Measurements from ENCODE around the gene F2R.
A peak's percentile ranks its signal among the peaks of the same experiment; 100 is the strongest.

Gene F2R

GRCh38 chr5:76684756-76685519, 31.0 kb upstream of the F2R start:
- peak; percentile 29 for ATAC-seq
- TF ChIP-seq SNAI2 (CRISPR knock-in tag; IDR thresholded peaks at IDR 0.05), result no peak
- TF ChIP-seq TOX (CRISPR knock-in tag; IDR thresholded peaks at IDR 0.05; ENCODE audit: borderline replicate concordance), result no peak
- TF ChIP-seq GLIS3 (CRISPR knock-in tag; IDR thresholded peaks at IDR 0.05), result peak; percentile 5; the same call in 1 of the 2 replicates
- TF ChIP-seq ISL1 (CRISPR knock-in tag; IDR thresholded peaks at IDR 0.05), result peak; percentile 95
- TF ChIP-seq TSHZ2 (CRISPR knock-in tag; IDR thresholded peaks at IDR 0.05), result no peak
- peak; percentile 98 for TF ChIP-seq CREB5 (CRISPR knock-in tag; IDR thresholded peaks at IDR 0.05; ENCODE audit: low read depth)
- TF ChIP-seq ZC3H10 (CRISPR knock-in tag; IDR thresholded peaks at IDR 0.05), result peak; percentile 80; the same call in 1 of the 2 replicates
- TF ChIP-seq ESRRG (CRISPR knock-in tag; IDR thresholded peaks at IDR 0.05), result no peak
- TF ChIP-seq CSDC2 (CRISPR knock-in tag; IDR thresholded peaks at IDR 0.05), result peak; percentile 91
- no peak for TF ChIP-seq RARB (CRISPR knock-in tag; IDR thresholded peaks at IDR 0.05)
- TF ChIP-seq ZFP3 (CRISPR knock-in tag; IDR thresholded peaks at IDR 0.05), result 0 out of 2 replicates have a peak, but pooled peaks have one; percentile 31
- 0 out of 2 replicates have a peak, but pooled peaks have one; percentile 30 for TF ChIP-seq CSRNP3 (CRISPR knock-in tag; IDR thresholded peaks at IDR 0.05)
- no peak for TF ChIP-seq ZFP30 (CRISPR knock-in tag; IDR thresholded peaks at IDR 0.05)
- peak; percentile 66; the same call in 1 of the 2 replicates for TF ChIP-seq TCF4 (CRISPR knock-in tag; IDR thresholded peaks at IDR 0.05; ENCODE audit: borderline replicate concordance)
- no peak for TF ChIP-seq ZNF8 (CRISPR knock-in tag; IDR thresholded peaks at IDR 0.05)
- TF ChIP-seq PATZ1 (CRISPR knock-in tag; IDR thresholded peaks at IDR 0.05; ENCODE audit: borderline replicate concordance), result peak; percentile 16; the same call in 1 of the 2 replicates
- no peak for TF ChIP-seq PPARA (CRISPR knock-in tag; IDR thresholded peaks at IDR 0.05; ENCODE audit: borderline replicate concordance)

GRCh38 chr5:76685704-76686103, 30.2 kb upstream of the F2R start:
- ATAC-seq, result no peak
- TF ChIP-seq CSDC2 (CRISPR knock-in tag; IDR thresholded peaks at IDR 0.05) (peak; percentile 91), ZNF565 (CRISPR knock-in tag; conservative IDR thresholded peaks at IDR 0.05; ENCODE audit: low read depth) (no peak), ZNF8 (CRISPR knock-in tag; IDR thresholded peaks at IDR 0.05) (0 out of 2 replicates have a peak, but pooled peaks have one; percentile 4)

GRCh38 chr5:76688212-76688611, 27.7 kb upstream of the F2R start:
- ATAC-seq, result no peak
- TF ChIP-seq CSRNP3 (CRISPR knock-in tag; IDR thresholded peaks at IDR 0.05) (no peak), TSHZ2 (CRISPR knock-in tag; IDR thresholded peaks at IDR 0.05) (no peak), PPARA (CRISPR knock-in tag; IDR thresholded peaks at IDR 0.05; ENCODE audit: borderline replicate concordance) (no peak), ESRRG (CRISPR knock-in tag; IDR thresholded peaks at IDR 0.05) (no peak), ZFP30 (CRISPR knock-in tag; IDR thresholded peaks at IDR 0.05) (no peak), ZFP3 (CRISPR knock-in tag; IDR thresholded peaks at IDR 0.05) (no peak), ZNF565 (CRISPR knock-in tag; conservative IDR thresholded peaks at IDR 0.05; ENCODE audit: low read depth) (no peak), TCF4 (CRISPR knock-in tag; IDR thresholded peaks at IDR 0.05; ENCODE audit: borderline replicate concordance) (no peak), ZC3H10 (CRISPR knock-in tag; IDR thresholded peaks at IDR 0.05) (no peak), ZNF8 (CRISPR knock-in tag; IDR thresholded peaks at IDR 0.05) (no peak), GLIS3 (CRISPR knock-in tag; IDR thresholded peaks at IDR 0.05) (no peak), POU6F1 (CRISPR knock-in tag; IDR thresholded peaks at IDR 0.05; ENCODE audit: borderline replicate concordance, low read depth) (no peak), RARB (CRISPR knock-in tag; IDR thresholded peaks at IDR 0.05) (no peak), ARNTL (CRISPR knock-in tag; IDR thresholded peaks at IDR 0.05; ENCODE audit: borderline replicate concordance, low read depth) (no peak), ZNF70 (CRISPR knock-in tag; IDR thresholded peaks at IDR 0.05) (no peak)

All from SK-N-SH treated with all-trans-retinoic acid at 6 μM for 48 hours (cell line).